ENCODE measurements around the gene POSTN.

DNA sequence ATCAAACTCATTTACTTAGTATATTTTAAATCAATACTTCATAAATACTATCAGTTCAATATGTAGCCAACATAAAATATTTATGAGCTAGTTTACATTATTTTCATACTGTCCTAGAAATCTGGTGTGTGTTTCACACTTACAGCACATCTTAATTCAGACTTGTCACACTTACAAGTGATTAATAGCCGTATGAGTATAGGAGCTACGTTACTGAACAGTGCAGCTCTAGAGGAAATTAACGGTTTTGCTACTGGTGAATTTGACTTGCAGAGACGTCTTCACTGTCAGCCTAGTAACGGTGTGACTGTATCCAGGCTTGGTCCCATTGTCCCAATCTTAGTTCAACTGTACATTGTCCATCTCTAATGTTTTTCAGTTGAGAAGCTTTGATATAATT is 33.7 kb upstream of the POSTN start:
- TF ChIP-seq, protein P1, sequence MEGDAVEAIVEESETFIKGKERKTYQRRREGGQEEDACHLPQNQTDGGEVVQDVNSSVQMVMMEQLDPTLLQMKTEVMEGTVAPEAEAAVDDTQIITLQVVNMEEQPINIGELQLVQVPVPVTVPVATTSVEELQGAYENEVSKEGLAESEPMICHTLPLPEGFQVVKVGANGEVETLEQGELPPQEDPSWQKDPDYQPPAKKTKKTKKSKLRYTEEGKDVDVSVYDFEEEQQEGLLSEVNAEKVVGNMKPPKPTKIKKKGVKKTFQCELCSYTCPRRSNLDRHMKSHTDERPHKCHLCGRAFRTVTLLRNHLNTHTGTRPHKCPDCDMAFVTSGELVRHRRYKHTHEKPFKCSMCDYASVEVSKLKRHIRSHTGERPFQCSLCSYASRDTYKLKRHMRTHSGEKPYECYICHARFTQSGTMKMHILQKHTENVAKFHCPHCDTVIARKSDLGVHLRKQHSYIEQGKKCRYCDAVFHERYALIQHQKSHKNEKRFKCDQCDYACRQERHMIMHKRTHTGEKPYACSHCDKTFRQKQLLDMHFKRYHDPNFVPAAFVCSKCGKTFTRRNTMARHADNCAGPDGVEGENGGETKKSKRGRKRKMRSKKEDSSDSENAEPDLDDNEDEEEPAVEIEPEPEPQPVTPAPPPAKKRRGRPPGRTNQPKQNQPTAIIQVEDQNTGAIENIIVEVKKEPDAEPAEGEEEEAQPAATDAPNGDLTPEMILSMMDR (conservative IDR thresholded peaks at IDR 0.05), result no peak
- TF ChIP-seq ZFX (IDR thresholded peaks at IDR 0.05), result no peak
